HG03571 (cell line): ENCODE results near the gene EHMT1.

Experiments used
- ATAC-seq: cut with Tn5 transposase; IDR thresholded peaks from one replicate; pipeline ENCODE4 v1.9.1; 2021; ENCODE audit not compliant: unreplicated experiment

Gene EHMT1

DNA sequence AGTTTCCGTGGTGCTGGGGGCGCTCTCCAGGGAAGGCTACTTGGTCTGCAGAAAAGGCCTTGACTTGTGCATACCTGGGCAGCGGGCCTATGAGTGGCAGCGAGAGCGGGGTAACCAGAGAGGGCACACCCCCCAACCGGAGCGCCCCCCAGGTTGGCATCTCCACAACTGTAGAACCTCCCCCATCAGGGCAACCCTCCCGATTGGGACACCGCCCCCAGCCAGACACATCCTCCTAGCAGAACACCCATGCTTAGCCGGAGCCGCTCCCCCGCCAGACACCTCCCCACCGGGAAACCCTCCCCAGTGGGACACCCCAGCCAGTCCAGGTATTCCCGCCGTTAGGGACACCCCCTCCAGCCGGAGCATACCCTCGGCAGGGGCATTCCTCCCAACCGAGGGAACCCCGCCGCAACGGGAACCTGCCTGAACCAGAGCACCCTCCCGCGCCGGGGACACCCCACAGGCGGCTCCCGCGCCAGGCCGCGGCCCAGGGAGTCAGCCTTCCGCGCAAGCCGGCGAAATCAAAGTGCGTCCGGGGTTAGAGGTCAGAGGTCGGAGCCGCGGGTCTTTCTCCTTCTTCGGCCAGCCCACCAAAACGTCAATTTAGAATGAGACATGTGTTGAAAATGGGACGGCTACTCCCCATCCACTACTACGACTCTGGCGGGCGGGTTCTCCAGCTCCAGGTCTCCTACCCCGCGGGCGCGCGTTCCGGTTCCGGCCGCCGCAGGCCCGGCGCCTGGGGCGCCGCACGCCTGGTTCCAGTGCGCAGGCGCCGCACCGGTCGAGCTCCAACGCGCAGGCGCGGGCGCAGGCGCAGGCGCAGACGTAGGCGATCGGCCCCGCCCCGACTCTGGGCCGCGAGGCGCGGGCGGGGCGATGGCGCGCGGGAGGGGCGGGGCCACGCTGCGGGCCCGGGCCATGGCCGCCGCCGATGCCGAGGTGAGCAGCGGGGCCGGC, at the start of gene EHMT1:
EHMT1 (plus strand) TSS at position 901 of the 963 bp plus-strand sequence; CDS start at position 925, 24 bp downstream.
- peak; percentile 57 for ATAC-seq

GRCh38 chr9:137569609-137570203, 49.1 kb upstream of the EHMT1 start:
- ATAC-seq: no peak

DNA sequence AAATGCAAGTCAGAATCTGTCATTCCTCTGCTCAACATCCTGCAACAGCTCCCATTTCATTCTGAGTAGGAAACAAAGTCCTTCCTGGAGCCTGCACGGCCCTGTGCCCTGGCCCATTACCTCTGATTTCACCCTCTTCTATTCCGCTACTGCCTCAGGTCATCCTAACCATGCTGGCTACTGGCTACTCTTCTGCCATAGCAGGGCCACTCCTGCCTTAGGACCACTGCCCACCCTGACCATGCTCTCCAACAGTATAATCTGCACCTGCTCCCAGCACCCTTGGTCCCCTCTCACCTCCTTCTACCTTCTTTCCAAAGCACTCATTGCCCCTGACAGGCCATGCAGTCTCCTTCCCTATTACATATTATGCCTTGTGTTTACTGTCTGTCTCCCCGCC, 48.2 kb upstream of the EHMT1 start:
- ATAC-seq: no peak

DNA sequence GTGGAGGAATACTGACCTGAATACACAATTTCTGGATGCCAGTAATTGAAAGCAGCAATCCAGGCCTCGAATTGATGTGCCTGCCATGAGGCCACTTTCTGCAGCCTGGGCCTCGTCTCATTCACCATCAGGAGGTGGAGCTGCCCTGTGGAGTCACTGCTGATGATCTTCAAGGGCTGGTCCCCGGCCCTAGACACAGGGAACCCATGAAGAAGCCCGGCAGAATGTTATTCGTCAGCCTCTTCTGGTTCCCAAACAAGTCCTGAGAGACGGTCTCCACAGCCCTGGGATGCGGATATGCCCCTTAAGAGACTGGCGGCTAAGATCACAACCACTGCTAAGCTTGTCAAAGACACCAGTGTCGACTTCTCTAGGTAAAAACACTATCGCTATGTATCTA, 44.6 kb upstream of the EHMT1 start:
- no peak for ATAC-seq

GRCh38 chr9:137575364-137575715, 43.5 kb upstream of the EHMT1 start:
- no peak for ATAC-seq

DNA sequence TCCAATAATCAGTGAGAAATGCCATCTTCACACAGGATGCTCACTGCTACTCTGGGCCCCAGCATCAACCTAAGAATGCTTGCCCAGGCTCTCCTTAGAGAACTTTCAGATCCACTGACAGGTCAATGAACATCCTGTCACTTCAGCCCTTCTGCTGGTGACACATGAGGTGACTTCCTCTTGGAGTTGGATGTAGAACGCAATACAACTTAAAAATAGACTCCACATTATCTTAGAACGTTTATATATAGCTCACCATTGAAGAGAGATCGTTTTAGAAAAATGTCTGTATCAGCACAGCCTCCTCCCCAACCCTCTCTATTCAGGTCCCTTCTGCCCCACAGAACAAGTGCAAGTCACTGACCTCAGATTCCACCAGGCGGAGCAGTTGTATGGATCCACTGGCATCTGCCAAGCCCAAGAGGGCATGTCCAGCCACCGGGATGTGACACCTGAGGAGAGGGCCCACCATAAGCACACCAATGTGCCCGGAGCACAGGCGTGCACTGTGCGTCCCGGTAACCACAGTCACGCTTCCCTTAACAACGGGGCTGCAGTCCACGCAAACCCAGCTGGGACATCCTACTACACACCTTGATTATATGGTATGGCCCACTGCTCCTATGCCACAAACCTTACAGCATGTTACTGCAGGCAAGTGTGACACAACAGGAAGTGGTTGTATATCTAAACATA, 42.9 kb upstream of the EHMT1 start:
- ATAC-seq: no peak

DNA sequence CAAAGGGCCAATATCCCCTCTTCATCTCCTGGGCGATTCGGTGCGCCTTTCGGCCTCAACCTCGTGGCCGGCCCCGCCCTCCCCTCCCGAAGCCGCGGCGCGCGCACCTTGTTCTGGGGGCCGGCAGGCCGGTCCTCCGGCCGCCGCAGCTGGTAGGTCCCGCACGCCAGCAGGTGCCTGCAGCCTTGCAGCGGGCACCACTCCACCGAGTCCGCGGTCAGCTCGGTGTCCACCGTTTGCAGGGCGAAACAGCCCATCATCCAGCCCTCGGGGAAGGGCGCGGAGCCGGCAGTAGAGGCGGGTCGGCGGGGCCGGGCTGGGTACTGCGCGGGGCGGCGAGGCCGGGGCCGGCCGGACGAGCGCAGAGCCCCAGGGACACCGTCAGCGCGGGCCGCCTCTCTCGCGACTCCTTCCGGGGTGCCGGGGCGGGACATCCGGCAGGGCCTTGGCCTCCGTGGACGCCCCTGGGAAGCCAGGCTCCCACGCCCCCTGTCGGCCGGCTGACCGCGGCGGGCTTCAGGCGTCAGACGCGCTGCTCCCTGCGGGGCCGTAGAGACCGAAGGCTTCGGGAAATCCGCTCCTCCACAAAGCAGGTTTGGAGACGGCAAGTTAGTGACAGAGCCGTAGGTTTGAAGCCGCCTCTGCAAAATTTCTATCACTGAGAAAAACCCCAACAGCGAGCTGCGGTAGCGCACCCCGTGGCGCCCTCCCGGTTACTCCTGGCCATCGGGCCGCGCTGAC, 40.1 kb upstream of the EHMT1 start, which contains the start of gene DPH7:
DPH7 (minus strand) TSS at position 408 of the 741 bp plus-strand sequence; CDS start at position 260, 148 bp downstream.
- peak; percentile 79 for ATAC-seq

- ATAC-seq: no peak
Observed at GRCh38 chr9:137579259-137579604, 39.6 kb upstream of the EHMT1 start.

DNA sequence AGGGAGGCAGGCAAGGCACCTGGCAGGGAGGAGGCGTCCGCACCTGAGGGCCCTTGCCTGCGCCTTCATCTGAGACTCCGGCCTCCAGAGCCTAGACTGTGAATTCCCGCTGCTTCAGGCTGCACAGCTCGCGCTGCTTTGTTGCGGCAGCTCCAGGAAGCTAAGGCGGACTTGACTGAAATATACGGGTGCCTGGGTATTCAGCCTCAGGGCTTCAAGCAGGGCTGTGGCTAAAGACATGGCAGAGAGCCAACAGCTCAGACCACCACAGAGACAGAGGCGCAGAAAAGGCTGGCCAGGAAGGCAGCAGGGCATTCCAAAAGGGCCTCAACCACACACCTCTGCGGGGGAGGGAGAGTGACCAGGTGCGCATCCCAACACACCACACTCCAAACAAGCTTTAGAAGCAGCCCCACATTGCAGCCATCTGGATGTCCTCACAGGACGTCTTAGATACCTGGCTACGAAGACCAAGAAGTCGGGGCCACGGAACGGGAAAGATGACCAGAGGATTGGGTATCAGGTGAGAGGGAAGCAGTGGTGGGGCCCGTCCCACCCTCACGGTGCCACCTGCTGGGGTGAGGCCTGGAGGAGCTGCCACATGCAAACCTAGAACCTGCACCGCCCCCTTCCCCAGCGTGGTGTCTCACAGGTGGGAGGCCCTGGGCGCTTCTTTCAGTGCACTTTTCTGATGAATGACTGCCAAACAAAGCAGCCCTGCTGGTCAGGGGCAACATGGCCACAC, 38.4 kb upstream of the EHMT1 start:
- ATAC-seq: no peak

GRCh38 chr9:137580954-137581322, 37.9 kb upstream of the EHMT1 start:
- ATAC-seq: no peak

GRCh38 chr9:137581361-137582285, 37.2 kb upstream of the EHMT1 start:
- no peak for ATAC-seq

DNA sequence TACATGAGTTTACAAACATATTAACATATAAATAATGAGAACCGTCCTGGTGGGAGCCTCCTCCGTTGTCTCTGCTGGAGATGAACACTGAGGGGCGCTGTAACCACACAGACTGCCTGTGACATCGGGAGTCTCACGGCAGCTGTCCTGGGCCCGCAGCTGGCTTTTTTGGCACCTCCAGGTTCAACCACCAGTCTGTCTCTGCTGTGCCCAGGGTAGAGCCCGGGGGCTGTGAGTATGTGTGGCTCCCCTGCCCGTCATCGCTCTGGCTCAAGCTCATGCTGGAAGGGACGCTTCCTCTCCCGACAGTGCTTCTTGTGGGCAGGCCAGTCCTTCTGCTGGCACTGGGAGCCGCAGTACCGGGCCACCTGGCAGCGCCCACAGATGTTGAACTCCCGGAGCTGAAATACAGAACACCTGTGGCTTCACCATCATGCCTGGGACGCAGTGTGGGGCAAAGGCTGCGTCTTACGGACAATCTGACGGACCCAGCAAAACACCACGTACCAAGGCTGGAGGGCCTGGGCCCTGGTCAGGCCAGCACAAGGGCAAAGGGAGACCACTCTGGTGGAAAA, 36.4 kb upstream of the EHMT1 start:
- ATAC-seq: no peak

DNA sequence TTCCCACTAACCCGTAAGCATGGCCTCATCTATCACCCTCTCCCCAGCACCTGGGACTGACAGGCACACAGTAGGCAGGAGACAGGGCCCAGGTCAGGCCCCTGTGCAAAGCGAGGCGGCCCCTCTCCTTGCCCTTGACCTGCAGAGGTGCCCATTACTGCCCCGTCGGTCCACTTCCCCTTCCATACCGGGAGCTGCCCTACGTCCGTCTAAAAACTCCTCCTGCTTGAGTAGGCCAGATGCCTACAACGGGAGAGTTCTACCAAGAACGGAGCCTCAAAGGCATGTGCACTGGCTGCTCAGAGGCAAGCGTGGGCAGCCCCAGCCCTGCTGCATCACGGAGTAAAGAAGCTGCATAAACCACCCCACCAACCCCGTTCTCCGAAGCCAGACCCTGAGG, 35.5 kb upstream of the EHMT1 start:
- ATAC-seq: no peak

- no peak for ATAC-seq
Observed at GRCh38 chr9:137583957-137584356, 34.8 kb upstream of the EHMT1 start.

DNA sequence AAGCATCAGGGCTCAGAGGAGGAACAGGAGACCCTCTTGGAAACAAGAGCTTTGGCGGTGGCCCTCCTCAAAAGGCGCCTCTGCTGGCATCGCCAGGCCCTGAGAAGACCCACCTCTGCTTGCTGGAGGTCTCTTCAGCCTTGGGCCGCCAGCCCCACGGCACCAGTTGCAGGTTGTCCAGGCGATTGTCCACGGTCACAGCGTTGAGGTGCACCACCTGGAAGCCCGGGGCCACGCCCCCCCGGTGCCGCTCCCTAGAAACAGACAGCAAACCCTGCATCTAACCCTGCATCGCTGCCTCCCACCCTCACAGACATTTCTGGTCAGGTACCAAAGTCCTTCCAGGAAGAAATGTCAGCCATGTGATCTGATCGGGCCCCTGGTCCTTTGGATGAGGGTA, 32.0 kb upstream of the EHMT1 start:
- ATAC-seq: no peak

DNA sequence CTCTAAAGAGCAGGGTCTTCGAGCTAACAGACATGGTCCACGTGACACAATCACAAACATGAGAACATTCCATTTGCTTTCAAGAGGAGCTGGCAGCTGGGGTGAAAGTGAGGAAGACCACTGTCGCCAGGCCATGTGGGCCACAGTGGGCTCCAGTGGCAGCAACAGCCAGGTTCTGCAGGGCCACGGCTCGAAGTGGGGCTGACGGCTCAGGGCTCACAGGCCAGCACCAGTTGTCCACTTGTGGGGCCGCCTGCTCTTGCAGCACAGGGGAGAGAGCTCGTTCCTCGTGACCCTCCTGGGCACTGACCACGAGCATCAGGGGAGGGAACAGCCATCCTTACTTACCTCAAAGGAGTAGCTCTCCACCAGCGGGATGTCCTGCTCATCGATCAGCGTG, 30.5 kb upstream of the EHMT1 start:
- ATAC-seq: no peak

DNA sequence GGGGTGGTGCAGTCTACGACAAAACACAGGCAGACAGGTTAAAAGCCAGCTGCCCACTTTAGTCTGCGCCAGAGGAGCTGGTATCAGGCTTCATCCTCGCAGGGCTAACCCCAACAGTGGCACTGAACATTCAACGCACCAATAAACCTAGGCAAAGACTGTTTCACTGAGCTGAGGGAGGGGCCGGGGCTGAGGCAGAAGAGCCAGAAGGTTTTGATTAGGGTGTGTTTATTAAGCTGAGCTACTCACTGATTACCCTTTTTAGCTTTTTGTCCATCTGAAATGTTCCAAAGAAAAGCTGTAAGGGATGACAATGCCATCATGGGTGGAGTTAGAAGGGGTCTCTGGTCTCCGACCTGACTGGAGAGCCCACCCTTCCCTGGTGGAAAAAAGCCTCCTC, 29.9 kb upstream of the EHMT1 start:
- no peak for ATAC-seq

GRCh38 chr9:137589441-137590122, 29.2 kb upstream of the EHMT1 start:
- ATAC-seq: peak; percentile 22

DNA sequence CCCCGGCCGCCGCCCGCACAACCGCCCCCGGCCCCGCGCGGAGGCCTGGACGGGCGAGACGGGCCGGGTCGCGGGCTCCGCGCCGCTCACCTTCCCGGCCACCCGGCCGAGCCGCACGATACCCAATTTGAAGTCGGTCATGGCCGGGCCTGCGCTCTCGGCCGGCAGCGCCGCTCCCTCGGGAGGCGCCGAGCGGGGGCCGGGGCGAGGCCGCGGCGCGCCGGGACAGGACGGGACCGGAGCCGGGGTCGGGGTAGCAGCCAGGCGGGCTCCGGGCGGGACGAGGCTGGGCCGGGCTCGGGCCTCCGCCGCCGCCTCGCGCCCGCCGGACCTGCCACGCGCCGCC, 28.7 kb upstream of the EHMT1 start:
- ATAC-seq: peak; percentile 23
